GM18867 (cell line): ENCODE measurements around the gene SENP2.

Experiments used
- ATAC-seq: cut with Tn5 transposase; IDR thresholded peaks from one replicate; pipeline ENCODE4 v1.9.1; 2021; ENCODE audit warnings: mild to moderate bottlenecking, moderate library complexity; ENCODE audit not compliant: unreplicated experiment

The SENP2 gene

GRCh38 chr3:185667574-185667973 is 81.5 kb downstream of the SENP2 start:
- no peak for ATAC-seq

GRCh38 chr3:185677146-185677829 is 91.2 kb downstream of the SENP2 start:
- no peak for ATAC-seq

GRCh38 chr3:185678027-185678426 is 91.9 kb downstream of the SENP2 start:
- no peak for ATAC-seq

GRCh38 chr3:185680231-185680630 is 94.1 kb downstream of the SENP2 start:
- no peak for ATAC-seq
